Measurements from ENCODE around the gene NEK9.

DNA sequence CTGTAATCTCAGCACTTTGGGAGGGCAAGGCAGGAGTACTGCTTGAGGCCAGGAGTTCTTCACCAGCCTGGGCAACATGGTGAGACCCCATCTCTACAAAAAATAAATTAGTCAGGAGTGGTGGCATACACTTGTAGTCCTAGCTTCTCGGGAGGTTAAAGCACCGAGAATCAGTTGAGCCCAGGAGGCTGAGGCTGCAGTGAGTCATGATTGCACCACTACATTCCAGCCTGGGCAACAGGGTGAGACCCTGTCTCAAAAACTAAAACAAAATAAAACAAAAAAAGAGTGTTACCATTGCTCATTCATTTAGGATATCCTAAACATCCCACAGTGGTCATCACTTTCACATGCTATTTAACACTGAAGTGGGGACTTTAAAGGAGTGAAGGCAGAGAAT lies 7.8 kb downstream of the NEK9 start:
- TF ChIP-seq, protein P1, sequence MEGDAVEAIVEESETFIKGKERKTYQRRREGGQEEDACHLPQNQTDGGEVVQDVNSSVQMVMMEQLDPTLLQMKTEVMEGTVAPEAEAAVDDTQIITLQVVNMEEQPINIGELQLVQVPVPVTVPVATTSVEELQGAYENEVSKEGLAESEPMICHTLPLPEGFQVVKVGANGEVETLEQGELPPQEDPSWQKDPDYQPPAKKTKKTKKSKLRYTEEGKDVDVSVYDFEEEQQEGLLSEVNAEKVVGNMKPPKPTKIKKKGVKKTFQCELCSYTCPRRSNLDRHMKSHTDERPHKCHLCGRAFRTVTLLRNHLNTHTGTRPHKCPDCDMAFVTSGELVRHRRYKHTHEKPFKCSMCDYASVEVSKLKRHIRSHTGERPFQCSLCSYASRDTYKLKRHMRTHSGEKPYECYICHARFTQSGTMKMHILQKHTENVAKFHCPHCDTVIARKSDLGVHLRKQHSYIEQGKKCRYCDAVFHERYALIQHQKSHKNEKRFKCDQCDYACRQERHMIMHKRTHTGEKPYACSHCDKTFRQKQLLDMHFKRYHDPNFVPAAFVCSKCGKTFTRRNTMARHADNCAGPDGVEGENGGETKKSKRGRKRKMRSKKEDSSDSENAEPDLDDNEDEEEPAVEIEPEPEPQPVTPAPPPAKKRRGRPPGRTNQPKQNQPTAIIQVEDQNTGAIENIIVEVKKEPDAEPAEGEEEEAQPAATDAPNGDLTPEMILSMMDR (IDR thresholded peaks at IDR 0.05): no peak
- TF ChIP-seq EP300 (IDR thresholded peaks at IDR 0.05): no peak
